ENCODE measurements around the gene RUSC1. TPM values are rescaled to one million over a fixed set of nuclear protein-coding genes. Genes with fewer than 3 reads are reported as not detected.

Gene RUSC1
- total and polyA plus RNA-seq, 2 donors (not counting 3 experiments of a cell fraction or from before 2014, with no cell fraction given), result 42.4 to 46.6 TPM

DNA sequence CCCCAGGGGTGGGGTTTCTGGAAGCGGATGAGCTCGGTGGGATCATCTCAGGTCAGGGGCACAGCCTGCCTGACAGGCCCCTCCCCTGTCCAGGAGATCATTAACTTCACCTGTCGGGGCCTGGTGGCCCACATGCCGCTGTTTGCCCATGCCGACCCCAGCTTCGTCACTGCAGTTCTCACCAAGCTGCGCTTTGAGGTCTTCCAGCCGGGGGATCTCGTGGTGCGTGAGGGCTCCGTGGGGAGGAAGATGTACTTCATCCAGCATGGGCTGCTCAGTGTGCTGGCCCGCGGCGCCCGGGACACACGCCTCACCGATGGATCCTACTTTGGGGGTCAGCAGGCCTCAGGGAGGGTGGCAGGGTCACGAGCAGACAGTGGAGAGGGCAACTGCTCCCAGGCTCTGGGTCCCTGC, 35.1 kb upstream of the RUSC1 start:
- Histone ChIP-seq H2AFZ (ENCODE audit: low read depth, low read length) (no peak overlapping the region), H3K79me2 (ENCODE audit: control insufficient read depth, insufficient read depth, low read length) (no peaks in the 10 kb centered on the region), H3K4me2 (ENCODE audit: insufficient read depth, low read length) (no peak overlapping the region), H3K36me3 (ENCODE audit: control insufficient read depth in 2 of 2, extremely low read depth in 1 of 2, insufficient read depth in 2 of 2, low read length in 2 of 2) (no peaks in the 10 kb centered on the region), H3K27me3 (ENCODE audit: control insufficient read depth in 2 of 2, insufficient read depth in 2 of 2, low read length in 2 of 2) (peaks cover 0 to 1% of the 10 kb centered on the region in 2 experiments), H3K4me3 (replicated peaks in 1 of 3; ENCODE audit: insufficient read depth in 1 of 3, low read depth in 1 of 3, low read length in 3 of 3) (no peak overlapping the region), H4K20me1 (replicated peaks; ENCODE audit: control insufficient read depth, extremely low read depth, insufficient read depth, low read length) (no peaks in the 10 kb centered on the region), H3K4me1 (ENCODE audit: control insufficient read depth, extremely low read depth, insufficient read depth, low read length) (no peaks in the 10 kb centered on the region), H3K27ac (ENCODE audit: insufficient read depth, low read depth, low read length) (no peak overlapping the region), H3K9ac (replicated peaks; ENCODE audit: extremely low read depth, insufficient read depth, low read length) (no peak overlapping the region), H3K9me1 (replicated peaks; ENCODE audit: control insufficient read depth, extremely low read depth, insufficient read depth, low read length) (no peaks in the 10 kb centered on the region), H3K9me3 (replicated peaks; ENCODE audit: control insufficient read depth, insufficient read depth, low read length) (no peaks in the 10 kb centered on the region)
- POLR2A ChIA-PET, result no interaction called here
- dilution Hi-C loops (cut with MboI; ENCODE audit: extremely low pct_ligation_motif_present, low sequenced_read_pairs) (no loop called here), intact Hi-C loops (cut with micrococcal nuclease) (no loop called here)
- DNase-seq (ENCODE audit: low read depth, low spot score) (no peak), FAIRE-seq (no peak)
- CTCF ChIA-PET, result interaction anchor here (1.1 to 1.2 kb wide), 3 partner anchors 9 to 35 kb away, joined by 3 read pairs; no protein-coding TSS in a partner anchor
- BruUV-seq (replicated peaks), result no TSS peak
- TF ChIP-seq FOS (IDR thresholded peaks at IDR 0.05; ENCODE audit: borderline replicate concordance, insufficient read depth, low read length), result no peak
- TF ChIP-seq POLR2A (IDR thresholded peaks at IDR 0.05; ENCODE audit: low read depth, low read length), result no peak
- TF ChIP-seq JUN (IDR thresholded peaks at IDR 0.05; ENCODE audit: borderline replicate concordance, insufficient read depth, insufficient read length, low read depth), result no peak
- TF ChIP-seq, protein P1, sequence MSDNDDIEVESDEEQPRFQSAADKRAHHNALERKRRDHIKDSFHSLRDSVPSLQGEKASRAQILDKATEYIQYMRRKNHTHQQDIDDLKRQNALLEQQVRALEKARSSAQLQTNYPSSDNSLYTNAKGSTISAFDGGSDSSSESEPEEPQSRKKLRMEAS (IDR thresholded peaks at IDR 0.05; ENCODE audit: insufficient read depth, insufficient read length), result no peak
- TF ChIP-seq GATA2 (IDR thresholded peaks at IDR 0.05; ENCODE audit: insufficient read depth, insufficient read length, low read depth, low read length), result no peak
- TF ChIP-seq, protein P2, sequence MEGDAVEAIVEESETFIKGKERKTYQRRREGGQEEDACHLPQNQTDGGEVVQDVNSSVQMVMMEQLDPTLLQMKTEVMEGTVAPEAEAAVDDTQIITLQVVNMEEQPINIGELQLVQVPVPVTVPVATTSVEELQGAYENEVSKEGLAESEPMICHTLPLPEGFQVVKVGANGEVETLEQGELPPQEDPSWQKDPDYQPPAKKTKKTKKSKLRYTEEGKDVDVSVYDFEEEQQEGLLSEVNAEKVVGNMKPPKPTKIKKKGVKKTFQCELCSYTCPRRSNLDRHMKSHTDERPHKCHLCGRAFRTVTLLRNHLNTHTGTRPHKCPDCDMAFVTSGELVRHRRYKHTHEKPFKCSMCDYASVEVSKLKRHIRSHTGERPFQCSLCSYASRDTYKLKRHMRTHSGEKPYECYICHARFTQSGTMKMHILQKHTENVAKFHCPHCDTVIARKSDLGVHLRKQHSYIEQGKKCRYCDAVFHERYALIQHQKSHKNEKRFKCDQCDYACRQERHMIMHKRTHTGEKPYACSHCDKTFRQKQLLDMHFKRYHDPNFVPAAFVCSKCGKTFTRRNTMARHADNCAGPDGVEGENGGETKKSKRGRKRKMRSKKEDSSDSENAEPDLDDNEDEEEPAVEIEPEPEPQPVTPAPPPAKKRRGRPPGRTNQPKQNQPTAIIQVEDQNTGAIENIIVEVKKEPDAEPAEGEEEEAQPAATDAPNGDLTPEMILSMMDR (IDR thresholded peaks at IDR 0.05; ENCODE audit: extremely low read depth in 1 of 2, insufficient read depth in 1 of 2, low read depth in 1 of 2, low read length in 2 of 2), result no peak
- TF ChIP-seq EZH2 (IDR thresholded peaks at IDR 0.05; ENCODE audit: borderline replicate concordance, low read depth, low read length, severe bottlenecking), result no peak
- no peak for TF ChIP-seq POLR2AphosphoS5 (IDR thresholded peaks at IDR 0.05; ENCODE audit: insufficient read depth, low read depth, low read length)
- no peak for TF ChIP-seq MYC (IDR thresholded peaks at IDR 0.05; ENCODE audit: low read depth, low read length)

Measured in endothelial cell of umbilical vein (primary cell).